ENCODE measurements around the gene ZNF747. TPM values are rescaled to one million over a fixed set of nuclear protein-coding genes. Genes with fewer than 3 reads are reported as not detected.

The ZNF747 gene
- total RNA-seq, 3 donors from 2014 or later, result 9.2 to 13.8 (median 10.5) TPM

GRCh38 chr16:30533146-30533522 is 1.5 kb downstream of the ZNF747 start:
- peaks cover 19% of the 10 kb centered on the region for H3K4me1 ChIP-seq (ENCODE audit: low read depth)
- DNase-seq (peak in 2 of 3 donors; percentile 63 to 64), ATAC-seq (no peak)
- peaks cover 2% of the 10 kb centered on the region for H3K36me3 ChIP-seq (ENCODE audit: low read depth)
- no peak for TF ChIP-seq CTCF (IDR thresholded peaks at IDR 0.05)
- H3K9me3 ChIP-seq, result no peaks in the 10 kb centered on the region
- H3K4me3 ChIP-seq, result no peak overlapping the region
- intact Hi-C loops (cut with DNase I, micrococcal nuclease), result no loop called here

GRCh38 chr16:30532285-30533145 is 2.1 kb downstream of the ZNF747 start:
- DNase-seq (no peak), ATAC-seq (no peak)
- no peak for TF ChIP-seq CTCF (IDR thresholded peaks at IDR 0.05)
- Histone ChIP-seq H3K36me3 (ENCODE audit: low read depth) (peaks cover 2% of the 10 kb centered on the region), H3K4me3 (no peak overlapping the region), H3K9me3 (no peaks in the 10 kb centered on the region), H3K4me1 (ENCODE audit: low read depth) (peaks cover 24% of the 10 kb centered on the region)
- intact Hi-C loops (cut with DNase I, micrococcal nuclease), result no loop called here

- no peak for ATAC-seq
- intact Hi-C loops (cut with DNase I, micrococcal nuclease), result no loop called here
- no peak for DNase-seq
Measured at GRCh38 chr16:30530163-30531037, 4.3 kb downstream of the ZNF747 start.

GRCh38 chr16:30528799-30529457 is 5.7 kb downstream of the ZNF747 start:
- no peaks in the 10 kb centered on the region for H3K9me3 ChIP-seq
- H3K4me3 ChIP-seq, result no peak overlapping the region
- DNase-seq (no peak), ATAC-seq (no peak)
- peaks cover 28% of the 10 kb centered on the region for H3K4me1 ChIP-seq (ENCODE audit: low read depth)
- H3K36me3 ChIP-seq (ENCODE audit: low read depth), result no peaks in the 10 kb centered on the region
- intact Hi-C loops (cut with DNase I, micrococcal nuclease), result no loop called here
- TF ChIP-seq CTCF (IDR thresholded peaks at IDR 0.05), result no peak

More at GRCh38 chr16:30530163-30531037, 4.3 kb downstream of the ZNF747 start:
- peaks cover 26% of the 10 kb centered on the region for H3K4me1 ChIP-seq (ENCODE audit: low read depth)
- H3K36me3 ChIP-seq (ENCODE audit: low read depth), result peaks cover 2% of the 10 kb centered on the region
- no peak overlapping the region for H3K4me3 ChIP-seq
- TF ChIP-seq CTCF (IDR thresholded peaks at IDR 0.05), result no peak
- no peaks in the 10 kb centered on the region for H3K9me3 ChIP-seq

GRCh38 chr16:30527635-30528178 is 7.0 kb downstream of the ZNF747 start:
- DNase-seq (peak in 1 of 3 donors; percentile 56), ATAC-seq (peak; percentile 6)
- Histone ChIP-seq H3K4me3 (peak overlapping the region; percentile 61), H3K9me3 (no peaks in the 10 kb centered on the region), H3K36me3 (ENCODE audit: low read depth) (no peaks in the 10 kb centered on the region), H3K4me1 (ENCODE audit: low read depth) (peaks cover 16% of the 10 kb centered on the region)
- intact Hi-C loops (cut with DNase I, micrococcal nuclease), result no loop called here
- TF ChIP-seq CTCF (IDR thresholded peaks at IDR 0.05), result no peak
